ENCODE measurements around the gene ABLIM1. TPM values are rescaled to one million over a fixed set of nuclear protein-coding genes. Genes with fewer than 3 reads are reported as not detected.

ABLIM1 gene
- total RNA-seq, 4 donors from 2014 or later = 156 to 278 (median 213) TPM

DNA sequence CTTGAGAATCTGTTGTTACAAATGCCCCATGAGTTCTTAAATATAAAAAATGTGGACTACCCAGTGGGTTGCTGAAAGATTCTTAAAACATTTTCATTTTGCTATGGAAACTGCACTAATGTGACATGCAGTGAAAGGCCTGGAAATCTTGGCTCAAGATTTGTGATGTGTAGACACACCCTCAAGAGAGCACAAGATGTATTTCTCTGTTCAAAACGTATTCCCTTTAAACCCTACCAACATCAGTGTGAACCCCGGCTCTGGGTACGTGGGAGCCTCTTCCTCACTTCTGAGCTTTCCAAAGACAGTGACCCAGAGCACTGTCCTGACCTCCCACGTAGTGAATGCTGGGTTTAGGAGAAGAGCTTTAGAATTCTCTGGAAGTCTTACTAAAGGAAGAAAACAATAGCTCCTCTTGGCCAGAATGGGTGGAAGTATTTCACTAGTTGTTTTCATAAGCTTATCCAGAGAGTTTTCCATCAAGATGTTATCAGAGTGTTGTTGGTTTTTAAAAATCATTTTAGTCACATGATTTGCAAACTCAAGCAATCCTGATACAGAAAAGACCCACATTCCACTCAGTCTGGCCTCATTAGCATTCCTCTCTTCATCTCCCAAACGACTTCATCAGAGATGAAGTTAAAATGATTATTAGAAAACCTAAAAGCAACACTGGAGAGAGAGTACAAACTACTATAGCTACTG is 172.2 kb downstream of the ABLIM1 start:
- Histone ChIP-seq H3K27ac (peak overlapping the region; percentile 79), H3K4me1 (peaks cover 43% of the 10 kb centered on the region), H3K4me3 (no peak overlapping the region), H3K27me3 (no peaks in the 10 kb centered on the region), H3K36me3 (peaks cover 39% of the 10 kb centered on the region), H3K9me3 (no peaks in the 10 kb centered on the region)
- no peak for DNase-seq (ENCODE audit: low spot score in 2 of 2)
- 44% methylated on average over 5 of the region's 5 CpGs for WGBS
- TF ChIP-seq EP300 (IDR thresholded peaks at IDR 0.05) (no peak), POLR2A (IDR thresholded peaks at IDR 0.05) (no peak), POLR2AphosphoS5 (IDR thresholded peaks at IDR 0.05) (no peak)
- TF ChIP-seq, protein P1, sequence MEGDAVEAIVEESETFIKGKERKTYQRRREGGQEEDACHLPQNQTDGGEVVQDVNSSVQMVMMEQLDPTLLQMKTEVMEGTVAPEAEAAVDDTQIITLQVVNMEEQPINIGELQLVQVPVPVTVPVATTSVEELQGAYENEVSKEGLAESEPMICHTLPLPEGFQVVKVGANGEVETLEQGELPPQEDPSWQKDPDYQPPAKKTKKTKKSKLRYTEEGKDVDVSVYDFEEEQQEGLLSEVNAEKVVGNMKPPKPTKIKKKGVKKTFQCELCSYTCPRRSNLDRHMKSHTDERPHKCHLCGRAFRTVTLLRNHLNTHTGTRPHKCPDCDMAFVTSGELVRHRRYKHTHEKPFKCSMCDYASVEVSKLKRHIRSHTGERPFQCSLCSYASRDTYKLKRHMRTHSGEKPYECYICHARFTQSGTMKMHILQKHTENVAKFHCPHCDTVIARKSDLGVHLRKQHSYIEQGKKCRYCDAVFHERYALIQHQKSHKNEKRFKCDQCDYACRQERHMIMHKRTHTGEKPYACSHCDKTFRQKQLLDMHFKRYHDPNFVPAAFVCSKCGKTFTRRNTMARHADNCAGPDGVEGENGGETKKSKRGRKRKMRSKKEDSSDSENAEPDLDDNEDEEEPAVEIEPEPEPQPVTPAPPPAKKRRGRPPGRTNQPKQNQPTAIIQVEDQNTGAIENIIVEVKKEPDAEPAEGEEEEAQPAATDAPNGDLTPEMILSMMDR (IDR thresholded peaks at IDR 0.05) = no peak

DNA sequence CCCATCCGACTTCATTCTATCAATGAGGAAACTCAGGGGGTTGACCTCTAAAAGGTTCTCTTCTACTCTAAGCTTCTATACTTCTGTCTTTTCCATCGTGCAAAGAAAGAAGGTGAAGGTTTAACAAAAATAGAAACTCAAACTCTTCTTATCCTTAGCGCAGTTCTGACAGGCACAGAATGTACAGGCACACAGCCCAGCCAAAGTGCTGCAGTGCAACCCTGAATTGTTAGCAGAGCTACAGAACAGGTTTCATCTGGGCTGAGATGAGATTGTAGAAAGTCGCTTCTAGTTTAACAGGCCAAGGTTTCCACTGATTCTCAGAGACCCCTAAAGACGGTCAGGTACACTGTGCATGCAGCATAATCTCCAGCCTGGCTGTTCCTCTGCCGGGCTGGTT is 174.5 kb downstream of the ABLIM1 start:
- H3K27me3 ChIP-seq = no peaks in the 10 kb centered on the region
- no peak overlapping the region for H3K4me3 ChIP-seq
- H3K4me1 ChIP-seq = peaks cover 48% of the 10 kb centered on the region
- 78% methylated on average over 6 of the region's 6 CpGs for WGBS
- peaks cover 30% of the 10 kb centered on the region for H3K36me3 ChIP-seq
- TF ChIP-seq POLR2AphosphoS5 (IDR thresholded peaks at IDR 0.05) = no peak
- no peak for TF ChIP-seq EP300 (IDR thresholded peaks at IDR 0.05)
- TF ChIP-seq, protein P1 (IDR thresholded peaks at IDR 0.05) = no peak
- H3K27ac ChIP-seq = peak overlapping the region; percentile 79
- H3K9me3 ChIP-seq = no peaks in the 10 kb centered on the region
- DNase-seq (ENCODE audit: low spot score in 2 of 2) = no peak

DNA sequence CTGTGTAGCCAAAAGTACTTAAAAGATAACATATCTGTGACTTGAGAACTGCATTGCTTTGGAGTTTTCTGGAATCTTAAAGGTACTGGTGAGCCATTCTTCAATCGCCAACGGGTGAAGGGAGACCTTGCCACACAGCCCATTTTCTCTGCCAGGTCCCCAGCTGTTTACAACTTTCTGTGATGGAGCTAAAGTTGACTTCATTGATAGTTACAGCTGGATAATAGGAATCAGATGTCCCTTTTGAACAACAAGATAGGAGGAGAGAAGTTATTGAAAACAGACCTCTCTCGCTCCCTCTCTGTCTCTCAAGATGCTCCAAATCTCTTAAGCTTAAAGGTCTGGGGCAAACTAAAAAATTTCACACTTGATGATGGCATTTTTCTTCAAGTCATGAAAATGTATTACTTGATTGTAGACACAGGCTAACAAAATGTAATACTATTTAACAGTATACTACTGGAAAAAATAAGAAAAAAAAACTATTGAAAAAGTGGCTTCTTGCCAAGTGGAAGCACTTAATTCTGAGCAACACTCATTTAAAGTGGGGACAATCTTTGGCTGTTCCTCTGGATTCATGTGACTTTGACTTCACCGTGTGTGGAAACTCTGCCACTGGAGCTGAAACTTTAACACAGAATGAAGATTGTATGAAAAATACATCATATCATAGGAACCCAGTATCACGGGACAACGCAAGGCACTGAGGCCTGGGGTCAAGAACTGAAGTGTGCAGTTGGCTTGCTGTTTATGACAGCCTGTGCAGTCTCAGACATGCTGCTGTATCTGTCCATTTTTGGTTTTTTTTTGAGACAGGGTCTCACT is 175.4 kb downstream of the ABLIM1 start:
- peak overlapping the region; percentile 79 for H3K27ac ChIP-seq
- no peak for TF ChIP-seq EP300 (IDR thresholded peaks at IDR 0.05)
- TF ChIP-seq POLR2AphosphoS5 (IDR thresholded peaks at IDR 0.05) = no peak
- peak in 1 of 2 donors; percentile 20 for TF ChIP-seq POLR2A (IDR thresholded peaks at IDR 0.05)
- TF ChIP-seq, protein P1 (IDR thresholded peaks at IDR 0.05) = no peak
- no peak overlapping the region for H3K4me3 ChIP-seq
- DNase-seq (ENCODE audit: low spot score in 2 of 2) = peak in 1 of 2 donors; percentile 87
- 58% methylated on average over 6 of the region's 6 CpGs for WGBS
- peaks cover 51% of the 10 kb centered on the region for H3K4me1 ChIP-seq
- H3K9me3 ChIP-seq = no peaks in the 10 kb centered on the region
- no peaks in the 10 kb centered on the region for H3K27me3 ChIP-seq
- peaks cover 28% of the 10 kb centered on the region for H3K36me3 ChIP-seq

DNA sequence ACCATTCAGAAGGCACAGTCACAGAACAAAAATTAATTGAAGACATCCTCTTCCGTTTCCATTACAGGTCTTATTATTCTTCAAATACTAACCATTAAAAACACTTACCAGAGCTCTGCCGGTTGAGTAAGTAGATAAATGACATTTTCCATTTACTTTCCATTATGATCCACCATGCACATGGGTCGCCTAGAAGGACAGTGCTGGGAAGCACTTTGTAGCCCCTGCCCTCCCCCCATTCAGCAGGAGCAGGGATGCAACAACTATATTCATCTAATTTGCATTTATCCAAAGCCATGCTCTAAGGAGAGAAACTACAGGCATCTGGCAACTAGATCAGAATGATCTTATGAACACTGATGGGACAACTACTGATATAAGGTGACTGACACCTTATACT is 177.0 kb downstream of the ABLIM1 start:
- Histone ChIP-seq H3K27ac (no peak overlapping the region), H3K27me3 (no peaks in the 10 kb centered on the region), H3K4me3 (no peak overlapping the region), H3K36me3 (peaks cover 13% of the 10 kb centered on the region), H3K4me1 (peaks cover 48% of the 10 kb centered on the region), H3K9me3 (no peaks in the 10 kb centered on the region)
- TF ChIP-seq POLR2AphosphoS5 (IDR thresholded peaks at IDR 0.05) (no peak), EP300 (IDR thresholded peaks at IDR 0.05) (no peak), POLR2A (IDR thresholded peaks at IDR 0.05) (no peak)
- TF ChIP-seq, protein P1 (IDR thresholded peaks at IDR 0.05) = no peak
- WGBS = 87% methylated on average over 3 of the region's 3 CpGs
- no peak for DNase-seq (ENCODE audit: low spot score in 2 of 2)

DNA sequence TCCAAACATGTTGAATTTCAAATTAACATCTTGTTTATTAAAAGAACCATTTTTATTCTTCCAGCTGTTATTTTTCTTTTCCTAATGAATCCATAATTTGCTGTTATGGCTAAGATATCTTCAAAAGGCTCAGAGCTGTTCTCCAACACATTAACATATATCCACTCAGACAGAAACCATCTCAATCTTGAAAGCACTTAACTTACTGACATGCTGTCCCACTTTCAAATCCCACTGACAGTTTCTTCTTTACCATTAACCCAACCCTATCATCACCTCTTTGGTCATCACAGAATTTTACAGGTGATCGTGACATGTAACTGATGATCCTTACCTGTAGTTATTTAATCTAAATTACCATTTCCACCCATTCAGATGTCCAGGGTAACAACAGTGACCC is 178.2 kb downstream of the ABLIM1 start:
- H3K27ac ChIP-seq = peak overlapping the region; percentile 57
- no peaks in the 10 kb centered on the region for H3K9me3 ChIP-seq
- DNase-seq (ENCODE audit: low spot score in 2 of 2) = no peak
- peaks cover 48% of the 10 kb centered on the region for H3K4me1 ChIP-seq
- H3K4me3 ChIP-seq = no peak overlapping the region
- H3K36me3 ChIP-seq = peaks cover 2% of the 10 kb centered on the region
- TF ChIP-seq EP300 (IDR thresholded peaks at IDR 0.05) (no peak), POLR2AphosphoS5 (IDR thresholded peaks at IDR 0.05) (no peak), POLR2A (IDR thresholded peaks at IDR 0.05) (no peak)
- TF ChIP-seq, protein P1 (IDR thresholded peaks at IDR 0.05) = no peak
- WGBS = 94% methylated on average over 1 of the region's 1 CpG
- H3K27me3 ChIP-seq = no peaks in the 10 kb centered on the region

All from suprapubic skin (tissue), 4 donors.